HepG2 (cell line): Measurements from ENCODE around the gene TAF4B.

ENCODE experiments used
- BHLHE40 ChIP-seq: IDR thresholded peaks from 2 replicates; pipeline ENCODE4 v1.6.1; 2011; ENCODE audit warnings: low read length, improper control_type of control experiment
- CTCF ChIP-seq: sonication (generic); formaldehyde crosslinking; IDR thresholded peaks from 2 replicates; pipeline ENCODE4 v1.5.0; 2020; ENCODE audit warnings: mild to moderate bottlenecking, missing genetic modification reagents, moderate library complexity
- FOXK2 ChIP-seq: fragments of 450-650 bp; IDR thresholded peaks from 2 replicates; pipeline ENCODE4 v1.6.1; 2016
- MXD1 ChIP-seq: sonication (generic); formaldehyde crosslinking; IDR thresholded peaks from 2 replicates; pipeline ENCODE4 v1.4.0; 2020; ENCODE audit warnings: mild to moderate bottlenecking, missing genetic modification reagents
- PAX8 ChIP-seq: sonication (generic); formaldehyde crosslinking; IDR thresholded peaks from 2 replicates; pipeline ENCODE4 v1.8.0; 2022; ENCODE audit warnings: mild to moderate bottlenecking, missing genetic modification reagents, borderline replicate concordance
- PBX3 ChIP-seq: sonication (generic); formaldehyde crosslinking; IDR thresholded peaks from 2 replicates; pipeline ENCODE4 v1.8.1; 2023; ENCODE audit warnings: missing genetic modification reagents, inconsistent platforms, borderline replicate concordance
- TFDP2 ChIP-seq: sonication (generic); formaldehyde crosslinking; IDR thresholded peaks from 2 replicates; pipeline ENCODE4 v1.4.0; 2020; ENCODE audit warnings: missing genetic modification reagents
- ZNF331 ChIP-seq: sonication (generic); formaldehyde crosslinking; IDR thresholded peaks from 2 replicates; pipeline ENCODE4 v1.4.0; 2020; ENCODE audit warnings: missing genetic modification reagents

GRCh38 chr18:26332991-26333390 is 106.7 kb downstream of the TAF4B start:
- TF ChIP-seq CTCF (no peak), PAX8 (no peak), BHLHE40 (no peak), ZNF331 (no peak), TFDP2 (CRISPR knock-in tag) (no peak), FOXK2 (no peak), MXD1 (CRISPR knock-in tag) (no peak), PBX3 (no peak)
